SKM-1 treated with dmso at 0.1 percent for 144 hours (cell line): Measurements from ENCODE around the gene DSC2.
"Not testable (repeated sequence)": the region's sequence is repeated elsewhere in the genome, so short reads cannot be mapped to it uniquely, and the experiment has no call there.

Experiments
- DNase-seq: peaks from one replicate; lab custom pipeline; 2025; ENCODE audit not compliant: unreplicated experiment; lab: John Stamatoyannopoulos, UW

DSC2 gene

GRCh38 chr18:31102025-31102684 is at the start of gene DSC2:
DSC2 (minus strand) TSS chr18:31102421; CDS start chr18:31101971, 450 bp downstream.
- peak; percentile 7 for DNase-seq

DNA sequence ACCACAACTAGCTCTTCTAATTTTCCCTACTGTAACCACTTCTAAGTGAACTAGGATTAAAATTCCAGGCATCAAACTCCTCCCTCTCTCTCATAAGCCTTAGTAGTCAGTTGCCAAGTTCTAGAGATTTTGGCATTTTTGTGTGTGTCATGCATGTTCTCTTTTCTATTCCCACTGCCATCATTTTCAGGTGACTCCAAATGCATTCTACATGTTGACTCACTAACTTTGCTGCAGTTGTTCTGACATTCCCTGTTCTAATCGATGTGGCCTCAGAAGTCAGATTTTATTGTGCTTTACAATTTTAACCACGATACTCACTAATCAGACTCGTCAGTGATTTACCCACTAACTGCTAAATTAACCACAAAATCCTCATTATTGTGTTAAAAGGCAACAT is 47.1 kb upstream of the DSC2 start:
- DNase-seq, result no peak

GRCh38 chr18:31148600-31148999 is 46.4 kb upstream of the DSC2 start:
- DNase-seq, result no peak

DNA sequence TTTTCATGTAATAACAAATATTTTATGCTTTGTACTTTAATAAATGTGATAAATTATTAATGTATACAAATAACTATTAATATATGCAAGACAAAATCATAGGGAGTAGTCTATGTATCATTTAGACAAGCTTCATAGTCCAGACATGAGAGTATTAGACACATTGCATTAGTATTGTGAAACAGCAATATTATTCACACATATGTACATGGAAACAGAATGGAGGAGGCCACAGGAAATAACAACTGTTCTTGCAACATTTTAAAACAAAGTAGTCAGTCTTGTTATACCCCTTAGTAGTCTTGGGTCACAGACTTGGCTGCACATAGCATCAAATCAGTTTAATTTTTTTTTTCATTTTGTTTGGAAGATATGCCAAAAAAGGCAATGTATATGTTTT is 44.6 kb upstream of the DSC2 start:
- DNase-seq, result no peak

GRCh38 chr18:31143025-31143424 is 40.8 kb upstream of the DSC2 start:
- DNase-seq, result no peak

- DNase-seq, result no peak
Measured at GRCh38 chr18:31138709-31139108, 36.5 kb upstream of the DSC2 start.

DNA sequence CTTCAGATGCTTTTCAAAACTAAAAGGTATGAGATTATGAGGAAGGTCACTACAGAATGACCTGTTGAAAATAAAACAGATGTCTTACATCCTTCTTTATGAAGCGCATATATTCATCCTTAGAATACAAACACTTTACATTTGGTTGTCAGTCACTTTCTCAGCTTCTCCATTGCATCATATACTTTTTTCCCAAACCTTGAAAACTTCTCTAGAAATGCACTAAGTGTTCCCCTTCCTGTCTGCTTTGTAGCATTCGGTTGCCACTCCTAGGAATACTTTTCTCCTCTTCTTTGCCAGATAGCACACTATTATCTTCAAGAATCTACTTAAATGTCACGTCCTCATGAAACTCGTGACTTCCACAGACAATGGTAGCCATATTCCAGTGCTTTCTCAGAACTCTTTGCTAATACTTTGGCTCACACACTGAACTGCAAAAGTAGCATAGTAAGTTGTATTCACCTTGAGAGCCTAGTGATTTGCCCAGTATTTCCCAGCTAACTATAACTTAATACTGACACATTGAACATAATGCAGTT is 32.8 kb upstream of the DSC2 start:
- no peak for DNase-seq

GRCh38 chr18:31129398-31130115 is 27.3 kb upstream of the DSC2 start:
- no peak for DNase-seq

DNA sequence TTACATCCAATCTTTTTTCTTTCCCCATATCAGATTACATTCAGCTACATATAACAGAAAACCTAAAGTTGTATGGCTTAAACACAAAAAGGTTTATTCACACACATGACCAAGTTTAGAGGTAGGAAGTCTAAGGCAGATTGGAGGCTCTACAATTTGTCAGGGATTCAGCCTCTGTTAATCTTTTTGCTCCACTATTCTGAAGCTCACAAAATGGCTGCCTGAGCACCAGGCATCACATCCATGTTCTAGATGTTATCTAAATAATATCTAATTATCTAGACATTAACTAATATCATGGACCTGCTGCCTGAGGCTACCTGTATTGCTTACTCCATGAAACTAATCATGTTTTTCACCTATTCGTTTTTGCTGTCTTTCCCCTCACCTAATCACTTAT is 23.7 kb upstream of the DSC2 start:
- DNase-seq, result no peak

DNA sequence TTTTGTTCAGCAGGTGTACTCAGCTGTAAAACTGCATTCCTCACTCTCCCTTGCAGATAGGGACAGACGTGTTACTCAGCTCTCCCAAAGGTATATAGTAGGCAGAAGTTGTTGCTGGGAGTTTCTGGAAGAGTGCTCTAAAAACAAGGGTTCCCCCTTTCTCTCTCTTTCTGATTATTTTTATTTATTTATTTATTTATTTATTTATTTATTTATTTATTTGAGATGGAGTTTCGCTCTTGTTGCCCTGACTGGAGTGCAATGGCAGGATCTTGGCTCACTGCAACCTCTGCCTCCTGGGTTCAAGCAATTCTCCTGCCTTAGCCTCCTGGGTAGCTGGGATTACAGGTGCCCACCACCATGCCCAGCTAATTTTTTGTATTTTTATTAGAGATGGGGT is 20.9 kb upstream of the DSC2 start:
- not testable (repeated sequence) for DNase-seq

GRCh38 chr18:31120594-31120993 is 18.4 kb upstream of the DSC2 start:
- no peak for DNase-seq

GRCh38 chr18:31116853-31117595 is 14.8 kb upstream of the DSC2 start:
- no peak for DNase-seq

DNA sequence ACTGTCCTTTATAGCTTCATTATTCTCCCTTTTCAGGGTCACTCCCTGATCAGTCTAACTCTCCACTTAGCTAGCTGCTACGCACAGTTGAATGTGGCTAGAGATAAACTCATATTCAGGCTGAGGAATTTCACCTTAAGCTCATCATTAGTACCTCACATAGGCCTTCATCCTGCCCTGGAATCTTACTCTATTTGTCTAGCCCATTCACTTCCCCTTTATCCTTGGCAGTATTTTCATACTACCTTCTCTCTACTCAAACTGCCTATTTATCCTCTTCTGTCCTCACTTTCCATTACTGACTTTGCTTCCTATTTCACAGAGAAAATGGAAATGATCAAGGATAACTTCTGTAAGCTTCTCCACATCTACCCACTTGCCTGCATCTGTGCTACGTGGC is 10.6 kb upstream of the DSC2 start:
- DNase-seq, result no peak

GRCh38 chr18:31105733-31106132 is 3.5 kb upstream of the DSC2 start:
- no peak for DNase-seq

DNA sequence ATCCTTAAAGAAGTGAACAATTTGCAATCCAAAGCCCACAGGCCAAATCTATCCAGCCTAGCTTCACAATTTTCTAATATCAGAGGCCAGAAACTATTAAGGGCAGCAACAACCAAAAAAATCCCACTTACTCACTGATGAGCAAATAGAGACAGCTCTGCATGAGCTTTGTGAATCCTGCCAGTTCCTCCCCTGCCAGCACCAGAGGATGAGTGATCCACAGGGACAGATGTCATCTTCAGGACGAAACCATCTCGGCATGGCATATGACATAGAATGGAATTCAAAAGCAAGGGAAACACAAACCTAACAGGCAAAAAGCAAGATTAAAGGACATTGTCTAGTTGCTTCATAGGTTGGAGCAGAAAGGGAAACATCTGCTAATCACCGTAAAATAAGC is 2.2 kb upstream of the DSC2 start:
- DNase-seq, result no peak

- DNase-seq, result no peak
Measured at GRCh38 chr18:31103423-31103822, 1.2 kb upstream of the DSC2 start.

DNA sequence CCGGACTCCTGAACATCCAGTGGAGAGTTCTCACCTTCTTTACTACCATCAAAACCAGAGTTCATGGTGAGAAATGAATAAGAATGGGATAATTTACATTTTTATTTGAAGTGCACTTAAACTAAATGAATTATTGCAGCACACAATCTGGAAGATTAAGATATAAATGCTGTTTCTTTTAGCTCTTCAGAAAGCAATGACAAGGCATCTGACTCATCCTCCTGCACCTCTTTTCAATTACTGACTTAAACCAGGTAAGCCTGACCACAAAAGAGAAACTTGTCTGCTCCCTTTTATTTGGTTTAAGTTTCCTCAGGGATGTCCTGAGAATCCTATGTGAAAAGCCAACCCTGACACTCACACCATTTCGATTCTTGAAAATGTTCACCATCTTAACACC is 720 bp upstream of the DSC2 start:
- no peak for DNase-seq

DNA sequence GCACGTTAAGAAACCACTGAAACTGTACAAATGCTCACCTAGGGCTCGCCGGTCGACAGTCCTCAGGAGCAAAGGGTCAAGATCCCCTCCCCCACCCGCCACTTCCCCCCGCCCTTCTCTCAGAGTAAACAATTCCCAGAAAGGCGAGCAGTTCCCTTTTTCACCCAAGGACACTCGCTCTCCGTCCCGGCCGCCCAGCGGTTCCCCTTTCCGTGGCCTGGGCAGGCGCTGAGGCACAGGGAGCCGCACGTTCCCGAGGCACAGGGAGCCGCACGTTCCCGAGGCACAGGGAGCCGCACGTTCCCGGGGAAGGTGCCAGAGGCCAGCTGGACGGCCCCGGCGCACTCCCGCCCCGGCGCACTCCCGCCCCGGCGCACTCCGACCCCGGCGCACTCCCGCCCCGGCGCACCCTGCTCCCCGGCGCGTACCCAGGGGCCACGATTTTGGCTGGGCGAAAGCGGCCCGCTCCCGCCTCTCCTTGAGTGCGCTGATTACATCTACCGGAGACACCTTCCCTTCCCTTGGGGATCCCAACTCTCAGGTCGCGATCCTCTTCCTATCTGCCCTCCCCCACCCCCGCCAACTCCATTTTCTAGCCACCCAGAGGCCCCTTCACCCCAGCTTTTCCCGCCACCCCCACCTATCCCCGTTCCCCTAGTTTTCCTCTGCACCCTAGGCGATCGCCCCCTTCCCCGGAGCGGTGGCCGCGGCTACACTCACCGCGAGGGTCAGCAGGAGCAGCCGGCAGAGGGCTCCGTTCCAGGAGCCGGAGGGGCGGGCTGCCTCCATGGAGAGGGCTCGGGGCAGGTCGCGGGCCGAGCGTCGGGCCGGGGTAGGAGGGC is 817 bp downstream of the DSC2 start:
- DNase-seq, result peak; percentile 67

DNA sequence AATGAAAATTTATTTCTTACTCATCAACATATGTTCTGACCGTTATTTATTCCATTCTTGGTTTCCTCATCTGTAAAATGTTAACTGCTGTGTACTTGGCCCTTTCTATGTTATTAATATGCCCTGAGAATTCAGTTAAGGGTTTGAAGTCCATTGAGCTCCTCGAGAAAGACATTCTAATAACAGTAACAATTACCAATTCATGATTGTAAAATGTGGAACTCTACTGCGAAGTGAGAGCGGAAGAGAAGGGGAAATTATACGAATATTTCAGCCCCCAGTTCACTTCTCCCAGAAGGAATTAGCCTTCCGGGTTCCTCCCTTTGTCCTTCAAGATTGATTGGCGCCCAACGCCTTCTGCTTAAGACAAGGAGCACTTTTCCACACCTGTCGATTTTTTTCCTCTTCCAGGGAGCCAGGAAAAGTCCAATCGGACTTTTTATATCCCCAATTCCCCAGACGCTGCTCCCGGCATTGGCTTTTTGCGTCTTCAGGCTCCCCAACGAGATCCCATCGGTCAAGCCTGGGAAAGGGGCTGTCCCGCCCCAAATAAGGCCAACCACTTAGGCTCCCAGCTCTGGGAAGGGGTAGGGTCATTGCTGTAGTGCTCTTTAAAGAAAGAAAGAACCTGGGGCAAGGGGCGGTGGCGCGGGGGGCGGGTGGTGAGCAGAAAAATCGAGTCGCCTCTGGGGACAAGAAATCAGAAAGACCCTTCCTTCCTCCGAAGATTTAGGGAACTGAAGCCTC is 1.6 kb downstream of the DSC2 start:
- no peak for DNase-seq
